ENCODE measurements around the gene PTDSS2. TPM values are rescaled to one million over a fixed set of nuclear protein-coding genes. Genes with fewer than 3 reads are reported as not detected.
A peak's percentile ranks its signal among the peaks of the same experiment; 100 is the strongest.

The PTDSS2 gene
- total and polyA plus RNA-seq, 2 of the 13 experiments (the other 11 are each of a cell fraction or from before 2014, with no cell fraction given): 21.7 to 26.4 TPM

DNA sequence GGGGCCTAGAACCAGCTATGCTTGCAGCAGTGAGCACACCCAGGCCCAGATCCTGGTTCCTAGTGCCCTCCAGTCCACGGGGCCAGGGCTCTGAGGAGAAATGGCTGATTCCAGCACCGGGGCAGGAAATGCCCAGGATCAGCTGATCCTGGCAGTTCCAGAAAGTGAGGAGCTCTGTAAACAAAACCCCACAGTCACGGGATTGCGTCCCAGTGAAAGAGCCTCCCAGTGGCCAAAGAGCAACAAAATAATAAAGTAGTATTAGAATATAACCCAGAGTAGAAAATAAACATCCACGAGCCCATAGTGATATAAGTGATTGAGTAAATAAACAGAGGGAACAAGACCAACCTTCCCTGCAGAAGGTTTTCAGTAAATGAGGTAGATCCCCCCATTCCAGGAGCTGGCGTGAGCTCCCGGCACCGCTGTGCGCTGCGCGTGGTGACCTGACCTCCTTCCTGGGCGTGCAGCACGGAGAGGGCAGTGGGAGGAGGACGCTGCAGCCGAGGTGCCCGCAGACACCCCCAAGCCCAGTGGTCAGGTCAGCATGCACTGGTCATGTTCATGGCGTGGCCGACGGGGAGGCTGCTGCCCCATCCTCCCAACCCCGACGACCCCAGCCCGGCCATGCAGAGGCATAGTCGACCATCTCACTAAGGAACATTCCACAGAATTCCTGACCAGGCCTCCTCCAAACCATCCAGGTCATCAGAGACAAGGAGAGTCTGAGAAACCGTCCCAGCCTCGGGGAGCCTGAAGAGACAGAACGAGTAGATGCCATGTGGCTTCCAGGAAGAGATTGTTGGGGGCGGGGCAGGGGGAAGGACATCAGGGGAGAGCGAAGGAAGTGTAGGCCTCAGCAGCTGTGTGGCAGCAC lies 19.8 kb downstream of the PTDSS2 start (continued):
- TF ChIP-seq, protein P1, sequence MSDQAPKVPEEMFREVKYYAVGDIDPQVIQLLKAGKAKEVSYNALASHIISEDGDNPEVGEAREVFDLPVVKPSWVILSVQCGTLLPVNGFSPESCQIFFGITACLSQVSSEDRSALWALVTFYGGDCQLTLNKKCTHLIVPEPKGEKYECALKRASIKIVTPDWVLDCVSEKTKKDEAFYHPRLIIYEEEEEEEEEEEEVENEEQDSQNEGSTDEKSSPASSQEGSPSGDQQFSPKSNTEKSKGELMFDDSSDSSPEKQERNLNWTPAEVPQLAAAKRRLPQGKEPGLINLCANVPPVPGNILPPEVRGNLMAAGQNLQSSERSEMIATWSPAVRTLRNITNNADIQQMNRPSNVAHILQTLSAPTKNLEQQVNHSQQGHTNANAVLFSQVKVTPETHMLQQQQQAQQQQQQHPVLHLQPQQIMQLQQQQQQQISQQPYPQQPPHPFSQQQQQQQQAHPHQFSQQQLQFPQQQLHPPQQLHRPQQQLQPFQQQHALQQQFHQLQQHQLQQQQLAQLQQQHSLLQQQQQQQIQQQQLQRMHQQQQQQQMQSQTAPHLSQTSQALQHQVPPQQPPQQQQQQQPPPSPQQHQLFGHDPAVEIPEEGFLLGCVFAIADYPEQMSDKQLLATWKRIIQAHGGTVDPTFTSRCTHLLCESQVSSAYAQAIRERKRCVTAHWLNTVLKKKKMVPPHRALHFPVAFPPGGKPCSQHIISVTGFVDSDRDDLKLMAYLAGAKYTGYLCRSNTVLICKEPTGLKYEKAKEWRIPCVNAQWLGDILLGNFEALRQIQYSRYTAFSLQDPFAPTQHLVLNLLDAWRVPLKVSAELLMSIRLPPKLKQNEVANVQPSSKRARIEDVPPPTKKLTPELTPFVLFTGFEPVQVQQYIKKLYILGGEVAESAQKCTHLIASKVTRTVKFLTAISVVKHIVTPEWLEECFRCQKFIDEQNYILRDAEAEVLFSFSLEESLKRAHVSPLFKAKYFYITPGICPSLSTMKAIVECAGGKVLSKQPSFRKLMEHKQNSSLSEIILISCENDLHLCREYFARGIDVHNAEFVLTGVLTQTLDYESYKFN (CRISPR knock-in tag; conservative IDR thresholded peaks at IDR 0.05): peak; percentile 56
- TF ChIP-seq FOXK1 (CRISPR knock-in tag; IDR thresholded peaks at IDR 0.05; ENCODE audit: borderline replicate concordance, low read depth): 0 out of 2 replicates have a peak, but pooled peaks have one; percentile 19
- TF ChIP-seq HOXA3 (CRISPR knock-in tag; IDR thresholded peaks at IDR 0.05): peak; percentile 83
- no peak for TF ChIP-seq RARG (CRISPR knock-in tag; IDR thresholded peaks at IDR 0.05; ENCODE audit: low read depth)
- TF ChIP-seq SOX13 (IDR thresholded peaks at IDR 0.05): no peak
- peak in 1 of 2 experiments; percentile 36; a peak in 1 of 4 replicates for TF ChIP-seq SOX13 (CRISPR knock-in tag; conservative IDR thresholded peaks at IDR 0.05 in 1 of 2, IDR thresholded peaks at IDR 0.05 in 1 of 2)
- no peak for TF ChIP-seq MED13 (CRISPR knock-in tag; IDR thresholded peaks at IDR 0.05)
- TF ChIP-seq ZNF607 (CRISPR knock-in tag; IDR thresholded peaks at IDR 0.05; ENCODE audit: borderline replicate concordance): peak; percentile 60; the same call in 1 of the 2 replicates
- 0 out of 2 replicates have a peak, but pooled peaks have one; percentile 36 for TF ChIP-seq GTF3A (CRISPR knock-in tag; conservative IDR thresholded peaks at IDR 0.05)
- TF ChIP-seq ZNF550 (CRISPR knock-in tag; IDR thresholded peaks at IDR 0.05; ENCODE audit: borderline replicate concordance): no peak
- peak; percentile 58 for TF ChIP-seq HNF4A (CRISPR knock-in tag; IDR thresholded peaks at IDR 0.05)
- no peak for TF ChIP-seq FOSL1 (CRISPR knock-in tag; IDR thresholded peaks at IDR 0.05; ENCODE audit: borderline replicate concordance)
- TF ChIP-seq, protein P2, sequence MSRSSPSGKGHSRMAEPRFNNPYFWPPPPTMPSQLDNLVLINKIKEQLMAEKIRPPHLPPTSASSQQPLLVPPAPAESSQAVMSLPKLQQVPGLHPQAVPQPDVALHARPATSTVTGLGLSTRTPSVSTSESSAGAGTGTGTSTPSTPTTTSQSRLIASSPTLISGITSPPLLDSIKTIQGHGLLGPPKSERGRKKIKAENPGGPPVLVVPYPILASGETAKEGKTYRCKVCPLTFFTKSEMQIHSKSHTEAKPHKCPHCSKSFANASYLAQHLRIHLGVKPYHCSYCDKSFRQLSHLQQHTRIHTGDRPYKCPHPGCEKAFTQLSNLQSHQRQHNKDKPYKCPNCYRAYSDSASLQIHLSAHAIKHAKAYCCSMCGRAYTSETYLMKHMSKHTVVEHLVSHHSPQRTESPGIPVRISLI (CRISPR knock-in tag; IDR thresholded peaks at IDR 0.05; ENCODE audit: borderline replicate concordance): no peak
- peak; percentile 68 for TF ChIP-seq HDAC1 (CRISPR knock-in tag; IDR thresholded peaks at IDR 0.05)
- TF ChIP-seq, protein P3, sequence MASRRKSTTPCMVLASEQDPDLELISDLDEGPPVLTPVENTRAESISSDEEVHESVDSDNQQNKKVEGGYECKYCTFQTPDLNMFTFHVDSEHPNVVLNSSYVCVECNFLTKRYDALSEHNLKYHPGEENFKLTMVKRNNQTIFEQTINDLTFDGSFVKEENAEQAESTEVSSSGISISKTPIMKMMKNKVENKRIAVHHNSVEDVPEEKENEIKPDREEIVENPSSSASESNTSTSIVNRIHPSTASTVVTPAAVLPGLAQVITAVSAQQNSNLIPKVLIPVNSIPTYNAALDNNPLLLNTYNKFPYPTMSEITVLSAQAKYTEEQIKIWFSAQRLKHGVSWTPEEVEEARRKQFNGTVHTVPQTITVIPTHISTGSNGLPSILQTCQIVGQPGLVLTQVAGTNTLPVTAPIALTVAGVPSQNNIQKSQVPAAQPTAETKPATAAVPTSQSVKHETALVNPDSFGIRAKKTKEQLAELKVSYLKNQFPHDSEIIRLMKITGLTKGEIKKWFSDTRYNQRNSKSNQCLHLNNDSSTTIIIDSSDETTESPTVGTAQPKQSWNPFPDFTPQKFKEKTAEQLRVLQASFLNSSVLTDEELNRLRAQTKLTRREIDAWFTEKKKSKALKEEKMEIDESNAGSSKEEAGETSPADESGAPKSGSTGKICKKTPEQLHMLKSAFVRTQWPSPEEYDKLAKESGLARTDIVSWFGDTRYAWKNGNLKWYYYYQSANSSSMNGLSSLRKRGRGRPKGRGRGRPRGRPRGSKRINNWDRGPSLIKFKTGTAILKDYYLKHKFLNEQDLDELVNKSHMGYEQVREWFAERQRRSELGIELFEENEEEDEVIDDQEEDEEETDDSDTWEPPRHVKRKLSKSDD (CRISPR knock-in tag; IDR thresholded peaks at IDR 0.05; ENCODE audit: low read depth): peak; percentile 38; the same call in 1 of the 2 replicates
- TF ChIP-seq GATAD2A (CRISPR knock-in tag; IDR thresholded peaks at IDR 0.05): peak; percentile 78; the same call in 1 of the 2 replicates
- peak; percentile 68; the same call in 1 of the 2 replicates for TF ChIP-seq FOXJ3 (CRISPR knock-in tag; IDR thresholded peaks at IDR 0.05; ENCODE audit: borderline replicate concordance)
- TF ChIP-seq ZNF792 (CRISPR knock-in tag; IDR thresholded peaks at IDR 0.05): peak; percentile 68; the same call in 1 of the 2 replicates
